Measurements from ENCODE around the gene KDSR. TPM values are rescaled to one million over a fixed set of nuclear protein-coding genes. Genes with fewer than 3 reads are reported as not detected.

Gene KDSR
- total and polyA plus RNA-seq, 2 of the 13 experiments (the other 11 are each of a cell fraction or from before 2014, with no cell fraction given): 10.4 to 20.9 TPM

DNA sequence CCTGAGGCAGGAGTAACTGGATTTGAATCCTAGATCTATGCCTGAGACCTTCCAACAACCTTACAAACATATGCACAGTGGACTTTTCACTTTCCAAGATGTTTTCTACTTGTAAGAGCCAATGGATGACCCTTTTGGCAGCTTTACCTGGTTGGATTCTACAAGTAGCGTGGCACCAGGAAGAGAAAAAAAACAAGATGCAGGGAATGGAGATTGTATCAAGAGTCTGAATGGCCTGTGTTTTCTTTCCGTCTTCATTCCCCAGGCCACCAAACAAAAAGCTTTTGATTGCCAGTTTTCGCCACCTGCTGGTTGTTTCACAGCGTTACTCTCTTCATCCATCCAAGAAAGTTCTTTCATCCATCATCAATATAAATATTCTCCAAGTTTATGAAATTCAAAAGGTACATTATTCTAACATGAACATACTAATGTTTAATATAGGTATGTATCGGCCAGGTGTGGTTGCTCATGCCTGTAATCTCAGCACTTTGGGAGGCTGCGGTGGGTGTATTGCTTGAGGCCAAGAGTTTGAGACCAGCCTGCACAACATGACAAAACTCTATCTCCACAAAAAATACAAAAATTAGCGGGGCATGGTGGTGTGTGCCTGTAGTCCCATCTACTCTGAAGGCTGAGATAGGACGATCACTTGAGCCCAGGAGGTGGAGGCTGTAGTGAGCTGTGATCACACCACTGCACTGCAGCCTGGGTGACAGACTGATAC is 43.9 kb downstream of the KDSR start:
- peak overlapping the region; percentile 75 for H3K4me2 ChIP-seq (ENCODE audit: low read depth, low read length)
- in situ Hi-C loops (cut with HindIII; ENCODE audit: extremely low pct_ligation_motif_present, low pct_unique_long_range_greater_than_20kb): loop anchor here (5.0 kb wide), 1 partner anchor 306 kb away; no protein-coding TSS in a partner anchor
- FAIRE-seq: peak; percentile 88
- TF ChIP-seq, protein P1, sequence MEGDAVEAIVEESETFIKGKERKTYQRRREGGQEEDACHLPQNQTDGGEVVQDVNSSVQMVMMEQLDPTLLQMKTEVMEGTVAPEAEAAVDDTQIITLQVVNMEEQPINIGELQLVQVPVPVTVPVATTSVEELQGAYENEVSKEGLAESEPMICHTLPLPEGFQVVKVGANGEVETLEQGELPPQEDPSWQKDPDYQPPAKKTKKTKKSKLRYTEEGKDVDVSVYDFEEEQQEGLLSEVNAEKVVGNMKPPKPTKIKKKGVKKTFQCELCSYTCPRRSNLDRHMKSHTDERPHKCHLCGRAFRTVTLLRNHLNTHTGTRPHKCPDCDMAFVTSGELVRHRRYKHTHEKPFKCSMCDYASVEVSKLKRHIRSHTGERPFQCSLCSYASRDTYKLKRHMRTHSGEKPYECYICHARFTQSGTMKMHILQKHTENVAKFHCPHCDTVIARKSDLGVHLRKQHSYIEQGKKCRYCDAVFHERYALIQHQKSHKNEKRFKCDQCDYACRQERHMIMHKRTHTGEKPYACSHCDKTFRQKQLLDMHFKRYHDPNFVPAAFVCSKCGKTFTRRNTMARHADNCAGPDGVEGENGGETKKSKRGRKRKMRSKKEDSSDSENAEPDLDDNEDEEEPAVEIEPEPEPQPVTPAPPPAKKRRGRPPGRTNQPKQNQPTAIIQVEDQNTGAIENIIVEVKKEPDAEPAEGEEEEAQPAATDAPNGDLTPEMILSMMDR (CRISPR knock-in tag; IDR thresholded peaks at IDR 0.05): peak; percentile 77
- TF ChIP-seq ZNF432 (CRISPR knock-in tag; IDR thresholded peaks at IDR 0.05; ENCODE audit: borderline replicate concordance) (no peak), SMC3 (IDR thresholded peaks at IDR 0.05; ENCODE audit: low read length) (peak; percentile 77), RAD21 (CRISPR knock-in tag; IDR thresholded peaks at IDR 0.05) (peak; percentile 37; the same call in 1 of the 2 replicates), SAP130 (CRISPR knock-in tag; IDR thresholded peaks at IDR 0.05; ENCODE audit: low read depth) (0 out of 2 replicates have a peak, but pooled peaks have one; percentile 15), ZBTB43 (CRISPR knock-in tag; conservative IDR thresholded peaks at IDR 0.05) (no peak), ZNF577 (CRISPR knock-in tag; IDR thresholded peaks at IDR 0.05; ENCODE audit: borderline replicate concordance, low read depth) (no peak), ZSCAN21 (CRISPR knock-in tag; IDR thresholded peaks at IDR 0.05; ENCODE audit: borderline replicate concordance) (no peak), ZNF501 (CRISPR knock-in tag; IDR thresholded peaks at IDR 0.05) (0 out of 2 replicates have a peak, but pooled peaks have one; percentile 27), ZNF3 (CRISPR knock-in tag; IDR thresholded peaks at IDR 0.05) (no peak), ETV5 (CRISPR knock-in tag; IDR thresholded peaks at IDR 0.05; ENCODE audit: borderline replicate concordance) (no peak), HMGXB4 (CRISPR knock-in tag; IDR thresholded peaks at IDR 0.05; ENCODE audit: borderline replicate concordance in 1 of 2, low read depth in 1 of 2) (peak in 1 of 2 experiments; percentile 31; a peak in 1 of 4 replicates)
- TF ChIP-seq, protein P2, sequence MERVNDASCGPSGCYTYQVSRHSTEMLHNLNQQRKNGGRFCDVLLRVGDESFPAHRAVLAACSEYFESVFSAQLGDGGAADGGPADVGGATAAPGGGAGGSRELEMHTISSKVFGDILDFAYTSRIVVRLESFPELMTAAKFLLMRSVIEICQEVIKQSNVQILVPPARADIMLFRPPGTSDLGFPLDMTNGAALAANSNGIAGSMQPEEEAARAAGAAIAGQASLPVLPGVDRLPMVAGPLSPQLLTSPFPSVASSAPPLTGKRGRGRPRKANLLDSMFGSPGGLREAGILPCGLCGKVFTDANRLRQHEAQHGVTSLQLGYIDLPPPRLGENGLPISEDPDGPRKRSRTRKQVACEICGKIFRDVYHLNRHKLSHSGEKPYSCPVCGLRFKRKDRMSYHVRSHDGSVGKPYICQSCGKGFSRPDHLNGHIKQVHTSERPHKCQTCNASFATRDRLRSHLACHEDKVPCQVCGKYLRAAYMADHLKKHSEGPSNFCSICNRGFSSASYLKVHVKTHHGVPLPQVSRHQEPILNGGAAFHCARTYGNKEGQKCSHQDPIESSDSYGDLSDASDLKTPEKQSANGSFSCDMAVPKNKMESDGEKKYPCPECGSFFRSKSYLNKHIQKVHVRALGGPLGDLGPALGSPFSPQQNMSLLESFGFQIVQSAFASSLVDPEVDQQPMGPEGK (CRISPR knock-in tag; IDR thresholded peaks at IDR 0.05): no peak
- TF ChIP-seq, protein P3, sequence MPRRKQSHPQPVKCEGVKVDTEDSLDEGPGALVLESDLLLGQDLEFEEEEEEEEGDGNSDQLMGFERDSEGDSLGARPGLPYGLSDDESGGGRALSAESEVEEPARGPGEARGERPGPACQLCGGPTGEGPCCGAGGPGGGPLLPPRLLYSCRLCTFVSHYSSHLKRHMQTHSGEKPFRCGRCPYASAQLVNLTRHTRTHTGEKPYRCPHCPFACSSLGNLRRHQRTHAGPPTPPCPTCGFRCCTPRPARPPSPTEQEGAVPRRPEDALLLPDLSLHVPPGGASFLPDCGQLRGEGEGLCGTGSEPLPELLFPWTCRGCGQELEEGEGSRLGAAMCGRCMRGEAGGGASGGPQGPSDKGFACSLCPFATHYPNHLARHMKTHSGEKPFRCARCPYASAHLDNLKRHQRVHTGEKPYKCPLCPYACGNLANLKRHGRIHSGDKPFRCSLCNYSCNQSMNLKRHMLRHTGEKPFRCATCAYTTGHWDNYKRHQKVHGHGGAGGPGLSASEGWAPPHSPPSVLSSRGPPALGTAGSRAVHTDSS (CRISPR knock-in tag; conservative IDR thresholded peaks at IDR 0.05): no peak

More for the DNA sequence above, 43.9 kb downstream of the KDSR start:
- no peak overlapping the region for H3K27ac ChIP-seq (ENCODE audit: extremely low read length, insufficient read depth, low read length)
- H3K79me2 ChIP-seq (ENCODE audit: insufficient read depth, low read length): no peaks in the 10 kb centered on the region
- ATAC-seq (peak; percentile 45), DNase-seq (ENCODE audit: low spot score) (peak; percentile 63)
- H3K4me1 ChIP-seq (ENCODE audit: insufficient read depth, low read length): peaks cover 34% of the 10 kb centered on the region
- no peaks in the 10 kb centered on the region for H3K36me3 ChIP-seq (replicated peaks in 1 of 2; ENCODE audit: control insufficient read depth in 1 of 2, insufficient read depth in 2 of 2, low read length in 2 of 2)
- 14% methylated on average over 8 of the region's 8 CpGs for WGBS (ENCODE audit: low lambda C conversion rate)
- no TSS peak for BruUV-seq (replicated peaks)
- peak overlapping the region; percentile 32; the same call in 1 of the 2 replicates for H3K9ac ChIP-seq (ENCODE audit: insufficient read depth, low read depth, low read length)
- H3K4me3 ChIP-seq (replicated peaks in 1 of 3; ENCODE audit: insufficient read depth in 1 of 3, low read depth in 2 of 3, low read length in 3 of 3): peak overlapping the region in 1 of 3 experiments; percentile 44; a peak in 1 of 6 replicates
- no peak overlapping the region for H2AFZ ChIP-seq (ENCODE audit: low read length)
- no peaks in the 10 kb centered on the region for H4K20me1 ChIP-seq (ENCODE audit: insufficient read depth, low read length)
- intact Hi-C loops (cut with micrococcal nuclease; ENCODE audit: unreplicated experiment): loop anchor here (1.0 to 5.0 kb wide), 4 partner anchors 114 to 307 kb away; no protein-coding TSS in a partner anchor
- ChIA-PET POLR2A (no interaction called here), CTCF (ENCODE audit: low intra/inter-chr PET ratio, low total read pairs) (interaction anchor here (1.1 to 1.9 kb wide), 4 partner anchors 191 to 307 kb away, joined by 3 to 9 read pairs (median 4); no protein-coding TSS in a partner anchor)
- peaks cover 0 to 14% of the 10 kb centered on the region in 2 experiments; a peak in 4 of 5 replicates for H3K27me3 ChIP-seq (ENCODE audit: control insufficient read depth in 1 of 2, insufficient read depth in 2 of 2, low read length in 2 of 2)
- no peaks in the 10 kb centered on the region for H3K9me3 ChIP-seq (ENCODE audit: low read length)

All from HepG2 (cell line).